ENCODE data around the gene INTS6.

Gene INTS6

DNA sequence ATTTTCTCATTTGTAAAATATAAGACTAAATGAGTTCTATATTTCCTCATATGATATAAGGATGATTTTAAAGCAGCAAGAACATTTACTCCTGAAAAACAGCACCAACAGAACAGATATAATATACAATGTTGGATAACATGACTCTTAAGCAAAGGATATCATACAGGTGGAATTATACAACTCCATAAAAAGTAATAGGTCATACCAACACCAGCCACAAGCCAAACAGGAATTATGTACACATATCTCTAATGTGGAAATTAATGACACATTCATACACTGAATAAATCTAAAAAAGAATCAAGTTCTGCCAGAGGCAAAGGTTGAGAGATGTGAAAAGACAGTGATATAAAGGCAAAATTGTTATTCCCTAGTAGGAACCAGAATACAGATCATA lies 25.9 kb downstream of the INTS6 start:
- no peak for DNase-seq (ENCODE audit: low read depth in 2 of 2)
- H3K4me3 ChIP-seq (replicated peaks in 1 of 2; ENCODE audit: low read depth in 2 of 2, low read length in 2 of 2), result no peak overlapping the region

DNA sequence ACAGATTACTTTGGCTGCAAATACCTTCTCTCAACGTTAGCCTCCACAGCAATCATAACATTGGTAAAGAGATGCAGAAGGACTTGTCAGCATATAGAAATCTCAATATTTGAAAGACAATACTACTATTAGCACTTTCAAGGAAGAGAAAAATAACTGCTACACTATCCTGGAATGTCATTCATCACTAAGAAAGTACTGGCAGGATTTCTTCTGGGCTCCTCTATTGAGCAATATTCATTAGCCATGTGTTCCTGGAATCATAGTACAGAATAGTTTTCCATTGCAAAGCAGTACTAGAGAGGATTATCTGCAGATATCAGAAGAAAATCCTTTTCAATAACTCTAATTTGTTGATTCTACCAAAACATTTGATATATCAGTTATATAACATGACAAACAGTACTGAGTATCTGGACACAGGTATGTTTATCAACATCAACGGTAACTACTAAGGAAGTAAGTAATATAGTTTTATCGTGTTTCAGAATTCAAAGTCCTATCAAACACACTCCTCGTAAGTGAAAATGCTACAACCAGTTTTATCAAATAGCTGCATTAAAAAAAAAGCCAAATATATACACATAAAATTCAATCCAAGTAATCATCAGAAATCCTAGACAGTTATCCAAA lies 27.3 kb downstream of the INTS6 start:
- no peak overlapping the region for H3K4me3 ChIP-seq (replicated peaks in 1 of 2; ENCODE audit: low read depth in 2 of 2, low read length in 2 of 2)
- DNase-seq (ENCODE audit: low read depth in 2 of 2), result peak; percentile 59 to 63

More for the DNA sequence above, 25.9 kb downstream of the INTS6 start:
- TF ChIP-seq, protein P1, sequence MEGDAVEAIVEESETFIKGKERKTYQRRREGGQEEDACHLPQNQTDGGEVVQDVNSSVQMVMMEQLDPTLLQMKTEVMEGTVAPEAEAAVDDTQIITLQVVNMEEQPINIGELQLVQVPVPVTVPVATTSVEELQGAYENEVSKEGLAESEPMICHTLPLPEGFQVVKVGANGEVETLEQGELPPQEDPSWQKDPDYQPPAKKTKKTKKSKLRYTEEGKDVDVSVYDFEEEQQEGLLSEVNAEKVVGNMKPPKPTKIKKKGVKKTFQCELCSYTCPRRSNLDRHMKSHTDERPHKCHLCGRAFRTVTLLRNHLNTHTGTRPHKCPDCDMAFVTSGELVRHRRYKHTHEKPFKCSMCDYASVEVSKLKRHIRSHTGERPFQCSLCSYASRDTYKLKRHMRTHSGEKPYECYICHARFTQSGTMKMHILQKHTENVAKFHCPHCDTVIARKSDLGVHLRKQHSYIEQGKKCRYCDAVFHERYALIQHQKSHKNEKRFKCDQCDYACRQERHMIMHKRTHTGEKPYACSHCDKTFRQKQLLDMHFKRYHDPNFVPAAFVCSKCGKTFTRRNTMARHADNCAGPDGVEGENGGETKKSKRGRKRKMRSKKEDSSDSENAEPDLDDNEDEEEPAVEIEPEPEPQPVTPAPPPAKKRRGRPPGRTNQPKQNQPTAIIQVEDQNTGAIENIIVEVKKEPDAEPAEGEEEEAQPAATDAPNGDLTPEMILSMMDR (IDR thresholded peaks at IDR 0.05; ENCODE audit: low read depth, low read length), result no peak

DNA sequence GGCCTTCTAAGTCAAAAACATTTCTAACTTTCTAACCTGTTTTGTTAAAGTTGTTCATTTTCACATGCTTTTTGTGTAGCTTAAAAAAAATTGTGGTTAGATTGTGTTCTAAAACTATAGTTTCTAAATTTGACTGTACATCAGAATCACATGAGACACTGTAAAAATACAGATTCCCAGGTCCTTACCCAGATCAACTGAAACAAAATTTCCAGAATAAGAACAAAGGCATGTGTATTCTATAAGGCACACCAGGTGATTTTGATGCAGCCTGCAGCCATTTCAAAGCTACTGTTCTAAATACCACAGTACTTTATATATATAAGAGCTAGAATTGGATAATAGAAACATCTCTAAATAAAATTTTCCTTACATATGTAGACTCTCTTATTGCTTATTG lies 29.1 kb downstream of the INTS6 start:
- TF ChIP-seq, protein P1 (IDR thresholded peaks at IDR 0.05; ENCODE audit: low read depth, low read length), result no peak
- DNase-seq (ENCODE audit: low read depth in 2 of 2), result no peak
- H3K4me3 ChIP-seq (replicated peaks in 1 of 2; ENCODE audit: low read depth in 2 of 2, low read length in 2 of 2), result no peak overlapping the region

More for the DNA sequence above, 27.3 kb downstream of the INTS6 start:
- TF ChIP-seq, protein P1 (IDR thresholded peaks at IDR 0.05; ENCODE audit: low read depth, low read length), result no peak

DNA sequence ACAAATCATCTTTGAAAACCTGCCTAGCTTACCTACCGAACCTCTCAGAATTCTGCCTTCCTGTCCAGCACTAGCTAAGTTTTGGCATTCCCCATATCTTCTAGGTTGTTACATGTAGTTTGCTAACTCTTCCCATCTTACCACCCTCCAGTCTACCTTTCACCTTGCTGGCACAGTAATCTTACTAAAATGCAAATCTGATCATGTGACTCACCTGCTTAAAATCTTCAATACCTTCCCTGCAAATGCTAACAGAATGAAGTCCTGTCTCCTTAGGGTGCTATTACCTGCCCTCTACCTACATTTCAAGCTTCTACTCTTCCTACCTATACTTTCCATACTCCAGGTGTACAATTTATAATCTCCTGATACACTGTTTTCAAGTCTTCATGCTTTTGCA lies 30.4 kb downstream of the INTS6 start:
- TF ChIP-seq, protein P1 (IDR thresholded peaks at IDR 0.05; ENCODE audit: low read depth, low read length), result no peak
- no peak for DNase-seq (ENCODE audit: low read depth in 2 of 2)
- H3K4me3 ChIP-seq (replicated peaks in 1 of 2; ENCODE audit: low read depth in 2 of 2, low read length in 2 of 2), result no peak overlapping the region

DNA sequence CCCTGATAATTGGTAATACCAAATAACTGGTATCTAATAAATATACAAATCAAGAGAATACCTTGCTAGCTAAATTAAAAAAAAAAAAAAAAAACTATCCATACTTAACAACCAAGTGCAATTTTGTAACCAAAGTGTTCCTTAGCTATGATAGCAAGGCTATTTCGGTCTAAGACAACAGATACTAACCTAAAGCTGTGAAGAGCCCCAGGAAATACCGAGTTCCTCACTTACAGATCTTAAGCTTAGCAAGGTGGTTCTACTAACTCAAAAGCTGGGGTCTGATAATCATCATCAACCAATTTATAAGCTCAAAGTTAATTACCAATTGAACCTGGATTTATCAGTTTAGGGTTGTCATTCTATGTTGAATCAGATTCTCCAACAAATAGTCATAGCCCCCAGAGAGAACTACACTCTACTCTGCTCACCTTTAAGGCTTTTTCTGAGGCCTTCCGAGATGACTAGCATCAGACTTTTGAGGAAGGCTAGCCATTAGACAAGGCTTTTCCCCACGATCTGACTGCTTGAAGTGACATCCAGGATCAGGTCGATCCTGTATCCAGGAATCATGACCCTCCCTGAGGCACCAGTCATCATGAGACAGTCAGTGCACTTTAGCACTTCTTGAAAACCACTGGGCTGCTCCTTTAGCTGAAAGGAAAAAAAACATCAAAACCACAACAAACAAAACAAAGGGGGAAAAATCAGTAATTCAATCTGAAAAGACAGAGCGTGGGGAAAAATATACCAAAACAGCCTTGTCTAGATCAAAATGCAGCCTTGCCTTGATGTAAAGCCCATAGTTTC lies 31.9 kb downstream of the INTS6 start:
- TF ChIP-seq, protein P1 (IDR thresholded peaks at IDR 0.05; ENCODE audit: low read depth, low read length), result no peak
- DNase-seq (ENCODE audit: low read depth in 2 of 2), result no peak
- H3K4me3 ChIP-seq (replicated peaks in 1 of 2; ENCODE audit: low read depth in 2 of 2, low read length in 2 of 2), result no peak overlapping the region

DNA sequence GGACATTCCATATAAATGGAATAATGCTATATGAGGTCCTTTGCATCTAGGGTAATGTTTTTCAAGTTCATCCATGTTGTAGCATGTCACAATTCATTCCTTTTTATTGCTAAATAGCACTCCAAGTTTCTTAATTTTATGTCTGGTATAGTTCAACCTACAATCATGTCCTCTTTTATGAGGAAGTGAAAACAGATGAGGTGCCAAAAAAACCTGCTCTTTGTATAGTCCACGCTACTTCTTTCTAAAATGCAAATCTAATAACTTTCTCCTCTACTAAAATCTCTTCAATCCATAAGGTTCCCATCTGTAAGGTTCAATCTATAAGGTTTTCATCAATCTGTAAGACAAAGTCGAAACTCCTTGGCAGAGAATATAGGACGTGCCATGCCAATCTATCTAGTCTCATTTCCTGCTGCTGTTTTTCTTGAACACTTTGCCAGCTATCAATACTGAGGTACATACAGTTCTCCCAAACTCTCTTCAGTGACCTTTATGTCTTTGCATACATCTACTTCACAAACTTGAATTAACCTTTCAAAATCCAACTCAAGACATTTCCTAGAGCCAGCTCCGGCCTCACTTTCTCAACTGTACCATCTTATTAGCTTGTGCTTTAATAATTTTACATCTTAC lies 33.7 kb downstream of the INTS6 start:
- TF ChIP-seq, protein P1 (IDR thresholded peaks at IDR 0.05; ENCODE audit: low read depth, low read length), result no peak
- H3K4me3 ChIP-seq (replicated peaks in 1 of 2; ENCODE audit: low read depth in 2 of 2, low read length in 2 of 2), result no peak overlapping the region
- no peak for DNase-seq (ENCODE audit: low read depth in 2 of 2)
